ENCODE measurements around the gene MYO5C.
"Not testable (repeated sequence)": the region's sequence is repeated elsewhere in the genome, so short reads cannot be mapped to it uniquely, and the experiment has no call there.

MYO5C gene

DNA sequence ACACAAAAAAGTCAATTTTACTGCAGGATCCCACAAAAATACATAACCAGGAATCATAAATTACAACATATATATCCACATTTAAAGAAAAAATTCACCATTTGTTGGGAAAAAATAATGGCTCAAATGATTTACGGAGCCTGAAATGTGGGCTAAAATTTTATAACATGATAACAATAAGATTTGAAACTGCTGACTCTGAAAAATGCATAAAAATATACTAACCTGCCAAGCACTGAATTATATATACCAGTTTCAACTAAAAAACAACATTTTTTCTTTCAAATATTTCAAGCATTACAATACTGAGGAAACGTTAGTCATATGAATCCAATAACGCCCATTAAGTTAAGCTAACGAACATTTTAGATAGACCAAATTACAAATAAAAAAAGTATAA lies 12.2 kb upstream of the MYO5C start:
- DNase-seq (ENCODE audit: low read depth in 1 of 2, low spot score in 1 of 2): no peak

DNA sequence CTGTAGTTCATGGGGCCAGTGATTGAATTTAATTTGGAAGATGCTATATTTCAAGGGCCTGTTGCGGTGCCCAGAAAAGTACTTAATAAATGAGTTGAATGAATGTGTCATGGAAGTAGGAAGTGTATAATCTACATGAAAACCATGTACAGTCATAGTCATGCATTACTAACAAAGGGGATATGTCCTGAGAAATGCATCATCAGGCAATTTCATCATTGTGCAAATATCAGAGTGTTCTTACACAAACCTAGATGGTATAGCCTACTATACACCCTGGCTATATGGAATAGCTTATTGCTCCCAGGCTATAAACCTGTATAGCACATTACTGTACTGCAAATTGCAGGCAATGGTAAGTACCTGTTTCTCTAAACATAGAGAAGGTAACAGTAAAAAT lies 10.7 kb upstream of the MYO5C start:
- no peak for DNase-seq (ENCODE audit: low read depth in 1 of 2, low spot score in 1 of 2)

DNA sequence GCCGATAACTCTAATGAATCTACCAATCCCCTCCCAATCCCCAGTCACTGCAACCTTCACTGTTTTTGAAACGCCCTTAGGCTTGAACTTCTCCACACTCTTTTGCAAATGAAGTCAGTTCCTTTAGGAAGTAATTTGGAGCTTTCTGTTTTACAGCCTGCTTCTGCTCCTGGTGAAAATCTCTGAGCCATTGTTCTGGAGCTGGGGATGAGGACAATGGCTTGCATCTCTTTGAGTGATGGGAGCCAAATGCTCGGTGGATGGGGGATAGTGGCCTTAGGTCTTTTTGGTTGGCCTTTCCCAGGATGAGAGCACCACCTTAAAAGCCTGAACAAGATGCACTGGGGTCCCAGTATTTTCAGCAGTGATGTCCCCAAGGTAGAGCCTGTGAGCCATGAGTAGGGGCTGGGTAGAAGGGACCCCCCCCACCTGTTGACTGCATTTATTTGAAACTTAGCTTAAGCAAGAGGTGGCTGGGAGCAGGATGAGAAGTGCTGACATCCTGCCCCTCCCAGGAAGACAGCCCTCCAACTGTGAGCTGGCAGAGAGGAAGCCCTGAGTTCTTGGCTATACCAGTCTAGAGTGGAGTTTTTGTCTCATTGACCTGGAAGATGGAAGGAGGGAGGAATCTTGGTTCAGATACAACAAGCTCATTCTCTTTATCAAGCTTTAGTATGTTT lies 7.6 kb upstream of the MYO5C start:
- DNase-seq (ENCODE audit: low read depth in 1 of 2, low spot score in 1 of 2): no peak

DNA sequence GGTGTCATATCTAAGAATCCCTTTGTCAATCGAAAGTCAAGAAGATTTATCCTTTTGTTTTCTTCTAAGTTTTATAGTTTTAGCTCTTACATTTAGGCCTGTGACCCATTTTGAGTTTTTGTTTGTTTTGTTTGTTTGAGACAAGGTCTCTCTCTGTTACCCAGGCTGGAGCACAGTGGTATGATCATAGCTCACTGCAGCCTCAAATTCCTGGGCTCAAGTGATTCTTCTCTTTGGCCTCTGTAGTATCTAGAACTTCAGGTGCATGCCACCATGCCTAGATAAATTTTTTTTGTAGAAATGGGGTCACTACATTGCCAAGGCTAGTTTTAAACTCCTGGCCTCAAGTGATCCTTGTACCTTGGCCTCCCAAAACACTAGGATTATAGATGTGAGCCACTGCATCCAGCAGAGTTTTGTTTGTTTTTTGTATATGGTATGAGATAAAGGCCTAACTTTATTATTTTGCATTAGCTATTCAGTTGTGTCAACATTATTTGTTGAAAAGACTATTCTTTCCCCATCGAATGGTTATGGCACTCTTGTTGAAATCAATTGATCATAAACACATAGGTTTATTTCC lies 5.8 kb upstream of the MYO5C start:
- DNase-seq (ENCODE audit: low read depth in 1 of 2, low spot score in 1 of 2): no peak

DNA sequence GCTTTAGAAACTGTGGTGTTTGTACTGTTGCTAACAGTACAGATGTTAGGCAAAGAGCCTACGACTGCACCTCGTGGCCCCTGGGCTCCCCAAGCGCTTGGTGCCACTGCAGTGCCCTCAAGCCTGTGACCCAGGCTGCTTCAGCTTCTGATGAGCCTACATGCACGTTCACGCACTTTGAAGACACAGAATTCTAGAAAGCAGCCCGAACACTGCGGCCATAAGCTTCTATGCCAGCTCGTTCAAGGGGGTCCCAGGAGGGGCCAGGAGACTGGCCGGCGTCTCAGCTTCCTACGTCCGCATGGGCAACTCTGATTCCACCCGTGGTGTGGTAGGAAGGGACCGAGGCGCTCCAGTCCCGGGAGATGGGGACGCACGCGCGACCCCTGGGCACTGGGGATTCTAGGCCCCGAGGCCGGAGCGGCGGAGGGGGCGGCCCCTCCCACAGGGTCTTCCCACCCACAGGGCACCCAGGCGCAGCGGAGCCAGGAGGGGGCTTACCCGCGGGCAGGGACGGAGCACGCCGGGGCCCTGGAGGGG lies 653 bp downstream of the MYO5C start:
- DNase-seq (ENCODE audit: low read depth in 1 of 2, low spot score in 1 of 2): no peak

DNA sequence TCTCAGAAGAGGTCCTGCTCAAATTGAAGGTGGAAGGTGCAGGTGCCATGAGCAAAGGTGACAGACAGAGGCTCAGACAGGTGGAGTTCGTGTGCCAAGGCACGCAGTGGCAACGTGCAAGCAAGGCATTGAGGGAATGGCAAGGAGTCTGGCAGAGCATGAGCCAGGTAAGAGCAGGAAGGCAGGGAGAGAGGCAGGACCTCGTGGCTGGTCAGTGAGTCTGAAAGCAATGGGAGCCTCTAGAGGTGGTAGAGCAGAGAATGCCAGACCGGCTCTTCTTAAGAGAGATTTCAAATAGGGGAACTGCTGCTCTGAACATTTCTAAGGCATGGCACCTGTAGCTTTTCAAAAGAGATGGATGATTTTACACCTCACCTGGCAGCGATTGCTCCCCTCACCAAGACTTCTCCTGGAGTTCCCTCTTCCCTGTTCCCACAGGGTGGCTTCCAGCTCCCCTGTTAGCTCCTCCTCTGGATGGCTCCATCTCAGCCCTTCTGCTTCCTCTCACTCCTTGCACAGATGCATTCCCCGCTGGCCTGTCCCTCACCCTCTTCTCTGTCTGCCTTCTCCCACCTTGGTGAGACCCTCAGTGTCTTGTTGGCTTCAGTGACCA lies 2.7 kb downstream of the MYO5C start:
- no peak for DNase-seq (ENCODE audit: low read depth in 1 of 2, low spot score in 1 of 2)

DNA sequence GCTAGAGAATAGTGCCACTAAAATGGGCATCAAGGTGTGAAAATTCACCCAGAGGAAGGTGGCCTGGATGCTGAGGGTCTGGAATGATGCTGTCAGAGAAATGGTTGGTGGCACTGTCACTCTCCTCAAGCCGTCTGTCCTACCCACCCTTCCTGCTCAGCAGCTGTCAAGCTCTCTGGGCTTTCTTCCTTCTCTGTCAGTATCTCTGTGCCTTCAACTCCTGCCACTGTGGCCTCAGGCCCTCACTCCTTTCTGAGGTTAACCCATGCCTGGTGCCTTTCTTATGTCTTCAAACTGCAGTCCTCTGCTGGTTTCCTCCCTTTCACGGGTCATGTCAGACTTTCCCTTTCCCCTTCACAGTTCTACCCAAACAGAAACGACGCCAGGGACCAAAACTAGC lies 4.4 kb downstream of the MYO5C start:
- no peak for DNase-seq (ENCODE audit: low read depth in 1 of 2, low spot score in 1 of 2)

DNA sequence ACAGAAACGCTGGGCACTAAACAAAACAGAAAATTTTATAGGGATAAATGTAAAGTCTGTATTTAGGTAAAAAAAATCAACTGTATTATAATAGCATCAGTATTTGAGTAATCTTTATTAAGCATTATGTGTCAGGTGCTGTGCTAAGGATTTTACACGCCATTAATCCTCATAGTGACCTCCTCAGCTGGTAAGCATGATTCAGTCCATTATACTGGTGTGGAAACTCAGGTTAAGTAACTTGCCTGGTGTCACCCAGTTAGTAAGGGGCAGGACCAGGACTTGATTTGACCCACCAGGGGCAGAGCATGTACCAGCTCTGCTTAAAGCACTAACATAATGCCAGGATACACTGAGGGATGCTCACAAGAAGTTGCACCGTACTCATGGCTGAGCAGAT lies 4.8 kb downstream of the MYO5C start:
- DNase-seq (ENCODE audit: low read depth in 1 of 2, low spot score in 1 of 2): no peak

DNA sequence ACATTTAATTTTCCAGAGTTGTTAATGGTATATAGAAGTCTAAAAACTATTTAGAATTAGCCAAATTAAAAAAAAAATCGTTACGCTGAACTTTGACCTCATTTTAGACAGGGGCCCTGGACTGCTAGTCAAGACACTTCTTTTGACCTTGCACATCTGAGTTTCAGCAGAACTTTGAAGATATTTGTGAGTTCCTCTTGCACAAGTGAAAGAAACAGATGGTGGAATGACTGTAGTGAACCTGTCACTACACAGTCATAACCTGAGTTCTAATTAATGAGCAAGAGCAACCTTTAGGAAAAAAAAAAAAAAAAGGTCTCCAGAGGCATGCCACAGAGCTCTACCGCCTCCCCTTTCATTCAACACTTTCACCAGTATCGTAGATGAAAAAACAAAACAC lies 5.3 kb downstream of the MYO5C start:
- DNase-seq (ENCODE audit: low read depth in 1 of 2, low spot score in 1 of 2): no peak

DNA sequence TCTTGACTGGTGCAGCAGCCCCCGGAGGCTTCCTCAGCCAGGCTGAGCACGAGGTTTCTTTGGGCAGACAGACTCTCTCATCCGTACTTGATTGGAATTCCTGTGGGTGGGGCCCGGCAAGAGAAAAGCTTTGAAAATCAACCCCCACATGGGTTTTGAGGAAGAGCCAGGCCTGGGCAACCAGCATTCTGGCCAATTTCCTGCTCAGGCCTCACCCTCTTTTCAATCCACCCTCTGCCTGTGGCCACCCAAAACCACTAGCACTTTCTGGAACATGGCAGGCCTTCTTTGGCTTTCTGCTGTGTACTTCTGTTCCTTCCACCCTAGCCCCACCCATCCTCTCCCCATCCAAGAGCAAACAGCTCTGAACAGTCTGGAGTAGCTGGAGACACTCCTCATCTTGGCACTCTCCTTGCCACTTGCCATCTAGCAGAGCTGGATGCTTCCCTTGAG lies 5.9 kb downstream of the MYO5C start:
- no peak for DNase-seq (ENCODE audit: low read depth in 1 of 2, low spot score in 1 of 2)

DNA sequence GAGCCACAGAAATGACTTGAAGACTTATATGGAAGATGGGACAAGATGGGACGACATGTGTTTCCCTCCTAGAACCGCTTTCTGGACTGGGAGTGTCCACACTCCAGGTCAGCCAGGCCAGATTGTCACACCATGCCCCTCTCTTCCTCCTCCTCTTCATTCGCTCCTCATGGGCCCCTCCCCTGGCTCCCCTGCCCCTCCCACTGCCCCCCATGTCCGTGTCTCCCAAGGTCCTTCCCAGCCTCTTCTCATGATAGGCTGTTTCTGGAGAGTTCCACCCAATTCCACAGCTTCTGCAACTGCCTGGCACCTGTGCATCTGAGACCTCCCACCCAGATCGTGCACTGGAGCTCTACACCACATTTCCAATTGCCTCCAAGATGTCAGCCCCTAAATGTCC lies 6.6 kb downstream of the MYO5C start:
- no peak for DNase-seq (ENCODE audit: low read depth in 1 of 2, low spot score in 1 of 2)

DNA sequence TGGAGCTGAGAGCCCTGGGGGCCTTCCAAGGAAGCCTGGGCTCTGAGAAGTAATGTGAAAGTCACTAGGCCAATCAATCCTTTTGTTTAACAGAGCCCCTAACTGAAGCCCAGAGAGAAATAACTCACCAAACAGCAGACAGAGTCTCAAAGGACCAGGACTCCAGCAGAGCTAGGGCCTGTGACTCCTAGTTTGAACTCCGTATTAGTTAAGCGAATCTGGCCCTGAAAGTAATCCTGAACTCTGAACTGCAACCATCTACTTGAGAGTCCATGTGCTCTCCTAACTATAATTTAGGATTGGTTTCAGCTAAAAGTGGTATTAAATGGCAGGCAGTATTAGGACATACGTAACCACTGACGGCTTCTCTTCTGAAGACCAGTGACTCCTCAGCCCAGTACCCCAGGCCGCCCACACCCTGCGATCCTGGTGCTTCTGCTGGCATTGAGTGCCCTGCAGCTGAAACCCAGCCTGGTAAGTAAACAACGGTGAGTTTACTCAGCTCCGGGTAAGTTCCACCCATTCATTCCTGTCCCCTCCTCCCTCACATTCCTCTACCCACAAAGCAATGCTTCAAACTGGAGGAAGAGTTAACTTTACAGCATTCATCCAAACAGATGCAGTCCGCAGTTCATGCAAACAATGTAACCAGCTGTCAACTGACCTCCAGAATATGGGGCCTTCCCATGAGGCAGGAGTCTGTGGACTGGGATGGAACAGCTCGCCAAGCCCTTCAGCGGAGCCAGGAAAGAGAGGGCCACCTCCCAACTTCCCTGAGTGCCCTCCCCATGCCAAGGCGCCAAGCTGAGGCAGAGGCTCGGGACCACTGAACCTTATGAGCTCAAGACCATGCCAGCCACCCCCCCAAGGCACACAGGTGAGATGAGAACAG lies 7.3 kb downstream of the MYO5C start:
- no peak for DNase-seq (ENCODE audit: low read depth in 1 of 2, low spot score in 1 of 2)

DNA sequence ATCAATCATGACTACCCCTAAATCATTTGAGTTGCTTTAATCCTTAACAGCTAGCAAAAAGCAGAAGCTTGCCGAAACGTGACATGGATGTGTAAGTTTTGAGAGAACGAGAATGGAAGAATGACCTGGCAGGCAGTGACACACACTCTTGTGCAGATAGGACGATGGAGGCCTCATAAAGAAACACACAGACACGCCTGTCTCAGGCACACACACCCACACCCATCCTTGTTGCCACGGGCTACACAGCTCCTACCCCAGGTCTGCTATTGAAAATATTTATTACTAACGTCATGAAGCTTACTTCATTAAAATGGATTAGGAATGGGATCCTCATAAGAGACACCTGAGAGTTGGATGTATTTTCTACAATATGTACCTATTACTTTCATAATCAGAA lies 8.5 kb downstream of the MYO5C start:
- DNase-seq (ENCODE audit: low read depth in 1 of 2, low spot score in 1 of 2): no peak

DNA sequence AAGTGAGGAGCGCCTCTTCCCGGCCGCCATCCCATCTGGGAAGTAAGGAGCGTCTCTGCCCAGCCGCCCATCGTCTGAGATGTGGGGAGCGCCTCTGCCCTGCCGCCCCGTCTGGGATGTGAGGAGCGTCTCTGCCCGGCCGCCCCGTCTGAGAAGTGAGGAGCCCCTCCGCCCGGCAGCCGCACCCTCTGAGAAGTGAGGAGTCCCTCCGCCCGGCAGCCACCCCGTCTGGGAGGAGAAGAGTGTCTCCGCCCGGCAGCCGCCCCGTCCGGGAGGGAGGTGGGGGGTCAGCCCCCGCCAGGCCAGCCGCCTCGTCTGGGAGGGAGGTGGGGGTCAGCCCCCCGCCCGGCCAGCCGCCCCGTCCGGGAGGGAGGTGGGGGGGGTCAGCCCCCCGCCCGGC lies 9.7 kb downstream of the MYO5C start:
- not testable (repeated sequence) for DNase-seq (ENCODE audit: low read depth in 1 of 2, low spot score in 1 of 2)

DNA sequence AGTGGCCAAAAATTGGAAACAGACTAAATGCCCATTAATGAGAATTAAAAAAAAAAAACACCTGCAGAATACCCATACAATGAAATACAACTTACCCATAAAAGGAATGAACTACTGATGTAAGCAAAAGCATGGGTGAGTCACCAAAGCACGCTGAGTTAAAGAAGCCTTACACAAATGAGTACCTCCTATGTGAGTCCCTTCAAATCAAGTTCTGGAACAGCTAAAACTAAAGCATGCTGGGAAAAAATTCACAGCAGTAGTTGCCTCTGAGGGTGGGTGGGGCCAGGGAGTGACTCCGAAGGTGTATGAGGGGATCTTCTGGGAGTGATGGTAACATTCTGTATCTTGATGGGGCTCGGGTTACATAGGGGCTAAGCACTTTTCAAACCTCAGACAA lies 11.4 kb downstream of the MYO5C start:
- DNase-seq (ENCODE audit: low read depth in 1 of 2, low spot score in 1 of 2): no peak

DNA sequence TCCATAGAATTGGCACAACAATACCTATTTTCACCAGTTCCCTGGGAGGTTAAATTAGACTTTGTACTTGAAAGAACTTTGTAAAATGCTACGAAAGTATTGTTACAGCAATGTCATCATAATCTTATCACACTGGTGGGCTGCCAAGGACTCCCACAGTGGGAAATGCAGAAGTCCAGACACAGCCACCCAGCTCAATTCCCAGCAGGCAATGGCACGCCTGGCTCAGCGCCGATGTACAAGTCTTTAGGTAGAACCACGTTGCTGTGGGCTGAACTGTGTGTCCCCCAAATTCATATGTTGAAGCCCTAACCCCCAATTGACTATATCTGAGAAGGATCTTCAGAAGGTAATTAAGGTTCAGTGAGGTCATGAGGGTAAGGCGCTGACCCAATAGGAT lies 12.3 kb downstream of the MYO5C start:
- DNase-seq (ENCODE audit: low read depth in 1 of 2, low spot score in 1 of 2): no peak

DNA sequence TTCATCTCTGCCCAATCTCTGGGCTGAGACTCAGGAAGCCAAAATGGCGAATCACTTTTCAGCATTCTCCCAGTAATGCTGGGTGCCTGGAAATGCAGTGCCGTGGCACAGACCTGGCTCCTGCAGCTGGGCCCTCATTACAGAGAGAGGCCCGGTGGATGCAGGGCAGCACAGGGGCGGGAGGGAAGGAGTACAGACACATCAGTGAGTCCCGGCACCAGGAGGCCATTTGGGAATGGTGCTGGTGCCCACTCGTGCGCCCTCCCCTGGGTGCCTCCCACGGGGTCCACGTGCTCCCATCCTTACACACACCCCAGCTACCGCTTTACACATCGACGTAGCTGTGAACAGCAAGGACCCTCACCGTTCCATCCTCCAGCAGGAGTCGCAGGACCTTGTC lies 13.2 kb downstream of the MYO5C start:
- no peak for DNase-seq (ENCODE audit: low read depth in 1 of 2, low spot score in 1 of 2)

DNA sequence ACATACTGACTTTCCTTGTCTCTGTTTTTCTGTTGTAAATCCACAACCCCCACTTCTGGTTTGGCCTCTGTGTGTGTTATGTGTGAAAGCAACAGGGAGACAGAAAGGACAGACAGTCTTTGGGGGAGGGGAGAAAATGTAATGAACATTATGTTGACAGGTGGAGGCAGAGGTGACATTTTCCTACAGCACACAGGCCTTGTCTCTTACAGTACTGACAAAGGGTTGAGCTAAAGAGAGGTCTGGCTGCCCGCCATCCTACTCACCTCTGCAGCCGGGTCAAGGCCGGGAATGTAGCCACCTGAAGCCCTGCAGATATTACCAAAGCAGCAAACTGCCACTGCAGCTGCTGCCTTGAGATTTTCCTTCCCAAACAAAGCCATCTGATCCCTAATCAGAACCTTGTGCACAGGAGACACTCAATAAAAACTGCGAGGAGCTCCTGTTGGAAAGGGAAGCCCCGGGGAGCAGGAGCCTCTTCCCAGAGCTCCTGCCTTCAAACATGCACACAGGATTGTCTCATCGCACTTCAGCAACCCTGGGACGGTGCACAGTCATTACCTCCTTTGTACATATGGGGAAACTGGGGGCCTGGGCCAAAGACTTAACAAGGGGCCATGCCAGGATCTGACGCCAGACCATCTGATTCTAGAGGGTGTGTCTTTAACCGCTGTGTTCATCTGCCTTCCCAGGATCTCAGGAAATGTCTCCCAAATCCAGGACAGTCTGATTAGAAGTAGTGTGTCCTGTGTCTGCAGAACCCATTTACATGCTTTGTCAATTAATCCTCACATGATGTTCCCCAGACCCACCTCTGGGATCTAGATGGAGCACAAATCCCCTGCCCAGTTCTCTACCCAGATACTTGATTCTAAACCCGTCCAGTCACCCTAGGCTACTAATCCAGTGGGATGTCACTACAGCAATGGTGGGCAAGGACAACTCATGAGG lies 14.2 kb downstream of the MYO5C start:
- no peak for DNase-seq (ENCODE audit: low read depth in 1 of 2, low spot score in 1 of 2)

DNA sequence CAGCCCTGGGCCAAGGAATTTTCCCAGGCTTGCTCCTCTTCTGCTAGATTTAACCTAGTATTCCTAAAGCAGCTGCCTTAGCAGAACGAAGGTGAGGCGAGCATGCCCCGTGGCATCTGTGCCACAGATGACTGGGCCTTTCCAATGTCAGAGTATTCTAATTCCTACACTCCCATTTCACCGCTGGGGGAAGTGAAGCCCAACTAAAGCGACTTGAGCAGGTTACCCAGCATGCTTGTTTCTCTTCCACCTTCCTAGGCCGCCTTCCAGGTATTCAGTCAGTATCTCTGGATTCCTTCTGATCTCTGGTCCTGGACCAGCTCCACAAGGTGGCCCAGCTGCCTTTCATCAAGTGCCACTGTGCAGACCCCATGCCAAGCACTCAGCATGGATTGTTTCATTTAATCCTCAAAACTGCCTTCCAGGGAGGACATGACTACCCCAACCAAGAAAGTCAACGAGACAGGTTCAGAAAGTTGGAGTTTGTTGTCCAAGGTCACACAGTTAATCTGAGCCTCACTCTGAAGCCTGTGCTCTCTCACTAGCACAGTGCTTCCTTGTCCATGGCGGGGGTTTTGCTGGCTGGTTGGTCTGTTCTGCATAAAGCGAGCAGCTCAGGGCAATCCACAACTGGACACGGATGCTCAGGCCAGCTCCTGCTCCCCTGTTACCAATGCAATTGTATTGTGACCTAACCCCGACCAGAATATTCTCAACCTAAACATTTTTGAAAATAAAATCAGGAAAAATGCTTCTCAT lies 15.1 kb downstream of the MYO5C start:
- DNase-seq (ENCODE audit: low read depth in 1 of 2, low spot score in 1 of 2): no peak

Measured in activated CD4-positive, alpha-beta T cell treated with anti-CD3 and anti-CD28 coated beads, Interleukin-2, amount 50 U/mL, for 24 hours (primary cell).